ENCODE data around the gene CACNA2D3. TPM values are rescaled to one million over a fixed set of nuclear protein-coding genes. Genes with fewer than 3 reads are reported as not detected.

The CACNA2D3 gene
- total RNA-seq, 1 experiment from 2014 or later, result not detected

- ATAC-seq (no peak), DNase-seq (no peak)
- Histone ChIP-seq H3K9me3 (ENCODE audit: low read length) (no peaks in the 10 kb centered on the region), H3K9me2 (replicated peaks; ENCODE audit: low read length) (no peaks in the 10 kb centered on the region), H3K27me3 (ENCODE audit: low read length) (no peaks in the 10 kb centered on the region), H3K79me2 (ENCODE audit: low read length) (no peaks in the 10 kb centered on the region), H4K20me1 (ENCODE audit: low read length) (no peaks in the 10 kb centered on the region), H2AFZ (ENCODE audit: low read length) (no peak overlapping the region), H3K4me1 (ENCODE audit: insufficient read depth, low read length) (peaks cover 21% of the 10 kb centered on the region), H3K27ac (ENCODE audit: low read length) (no peak overlapping the region), H3K4me3 (ENCODE audit: low read length) (no peak overlapping the region), H3K4me2 (ENCODE audit: low read length) (no peak overlapping the region), H3K36me3 (ENCODE audit: low read depth, low read length) (no peaks in the 10 kb centered on the region), H3K9ac (ENCODE audit: low read length) (no peak overlapping the region), H3F3A (ENCODE audit: low read length, unreplicated experiment) (no peaks in the 10 kb centered on the region)
- BruUV-seq (replicated peaks), result no TSS peak
- POLR2A ChIA-PET (ENCODE audit: unreplicated experiment), result no interaction called here
- TF ChIP-seq CTCF (conservative IDR thresholded peaks at IDR 0.05; ENCODE audit: low read depth, low read length) (no peak), EZH2phosphoT487 (IDR thresholded peaks at IDR 0.05; ENCODE audit: borderline replicate concordance, low read length) (no peak), EZH2 (IDR thresholded peaks at IDR 0.05; ENCODE audit: low read length, unreplicated experiment) (no peak)
- intact Hi-C loops (cut with micrococcal nuclease), result no loop called here
- CTCF ChIA-PET, result no interaction called here
Observed at GRCh38 chr3:54874816-54875556, 752.6 kb downstream of the CACNA2D3 start.

- no peak overlapping the region for H3K4me2 ChIP-seq (ENCODE audit: low read length)
- H3K27me3 ChIP-seq (ENCODE audit: low read length), result no peaks in the 10 kb centered on the region
- no peak overlapping the region for H3K4me3 ChIP-seq (ENCODE audit: low read length)
- H3K9me3 ChIP-seq (ENCODE audit: low read length), result no peaks in the 10 kb centered on the region
- no peak overlapping the region for H2AFZ ChIP-seq (ENCODE audit: low read length)
- no peaks in the 10 kb centered on the region for H3K79me2 ChIP-seq (ENCODE audit: low read length)
- no peaks in the 10 kb centered on the region for H3K36me3 ChIP-seq (ENCODE audit: low read depth, low read length)
- no peak for DNase-seq
- no peaks in the 10 kb centered on the region for H4K20me1 ChIP-seq (ENCODE audit: low read length)
- ChIA-PET POLR2A (ENCODE audit: unreplicated experiment) (no interaction called here), CTCF (no interaction called here)
- H3K27ac ChIP-seq (ENCODE audit: low read length), result no peak overlapping the region
- H3K4me1 ChIP-seq (ENCODE audit: insufficient read depth, low read length), result peaks cover 18% of the 10 kb centered on the region
- ATAC-seq, result no peak
- no peak overlapping the region for H3K9ac ChIP-seq (ENCODE audit: low read length)
- H3K9me2 ChIP-seq (replicated peaks; ENCODE audit: low read length), result no peaks in the 10 kb centered on the region
- no peak for TF ChIP-seq EZH2phosphoT487 (IDR thresholded peaks at IDR 0.05; ENCODE audit: borderline replicate concordance, low read length)
- no peak for TF ChIP-seq CTCF (conservative IDR thresholded peaks at IDR 0.05; ENCODE audit: low read depth, low read length)
- TF ChIP-seq EZH2 (IDR thresholded peaks at IDR 0.05; ENCODE audit: low read length, unreplicated experiment), result no peak
- H3F3A ChIP-seq (ENCODE audit: low read length, unreplicated experiment), result no peaks in the 10 kb centered on the region
- intact Hi-C loops (cut with micrococcal nuclease), result no loop called here
- no TSS peak for BruUV-seq (replicated peaks)
Observed at GRCh38 chr3:54875596-54876268, 753.4 kb downstream of the CACNA2D3 start.

- Histone ChIP-seq H3K4me3 (ENCODE audit: low read length) (no peak overlapping the region), H3K9me3 (ENCODE audit: low read length) (no peaks in the 10 kb centered on the region), H4K20me1 (ENCODE audit: low read length) (no peaks in the 10 kb centered on the region), H2AFZ (ENCODE audit: low read length) (no peak overlapping the region), H3F3A (ENCODE audit: low read length, unreplicated experiment) (no peaks in the 10 kb centered on the region), H3K27me3 (ENCODE audit: low read length) (no peaks in the 10 kb centered on the region), H3K4me1 (ENCODE audit: insufficient read depth, low read length) (peaks cover 22% of the 10 kb centered on the region), H3K4me2 (ENCODE audit: low read length) (no peak overlapping the region), H3K9me2 (replicated peaks; ENCODE audit: low read length) (no peaks in the 10 kb centered on the region), H3K79me2 (ENCODE audit: low read length) (no peaks in the 10 kb centered on the region), H3K9ac (ENCODE audit: low read length) (no peak overlapping the region), H3K36me3 (ENCODE audit: low read depth, low read length) (no peaks in the 10 kb centered on the region), H3K27ac (ENCODE audit: low read length) (no peak overlapping the region)
- ATAC-seq (no peak), DNase-seq (no peak)
- TF ChIP-seq EZH2 (IDR thresholded peaks at IDR 0.05; ENCODE audit: low read length, unreplicated experiment) (no peak), CTCF (conservative IDR thresholded peaks at IDR 0.05; ENCODE audit: low read depth, low read length) (no peak)
- POLR2A ChIA-PET (ENCODE audit: unreplicated experiment), result no interaction called here
- BruUV-seq (replicated peaks), result no TSS peak
- CTCF ChIA-PET, result no interaction called here
- intact Hi-C loops (cut with micrococcal nuclease), result no loop called here
Observed at GRCh38 chr3:54876694-54877093, 754.3 kb downstream of the CACNA2D3 start.
